Activated CD4-positive, alpha-beta T cell treated with anti-CD3 and anti-CD28 coated beads for 24 hours (primary cell): ENCODE data around the gene CCDC102A.
A peak's percentile ranks its signal among the peaks of the same experiment; 100 is the strongest.

ENCODE experiments used
- DNase-seq, 2 donors: peaks; one replicate each; pipeline ENCODE4 v3.0.0-alpha.2; 2020; ENCODE audit warnings: low read depth in 2 of 2

The CCDC102A gene

GRCh38 chr16:57519796-57520360 is 16.5 kb downstream of the CCDC102A start:
- peak; percentile 71 to 75 for DNase-seq

GRCh38 chr16:57518922-57519321 is 17.4 kb downstream of the CCDC102A start:
- no peak for DNase-seq

GRCh38 chr16:57518520-57518919 is 17.9 kb downstream of the CCDC102A start:
- DNase-seq, result no peak

GRCh38 chr16:57517397-57518367 is 18.7 kb downstream of the CCDC102A start:
- no peak for DNase-seq

GRCh38 chr16:57516773-57517172 is 19.6 kb downstream of the CCDC102A start:
- DNase-seq, result no peak

GRCh38 chr16:57516176-57516725 is 20.1 kb downstream of the CCDC102A start:
- DNase-seq, result no peak

- no peak for DNase-seq
These were observed 21.4 kb downstream of the CCDC102A start for GRCh38 chr16:57514791-57515600.

- DNase-seq, result no peak
These were observed 22.0 kb downstream of the CCDC102A start for GRCh38 chr16:57514371-57514770.

GRCh38 chr16:57513371-57514102 is 22.8 kb downstream of the CCDC102A start:
- no peak for DNase-seq

- no peak for DNase-seq
These were observed 23.9 kb downstream of the CCDC102A start for GRCh38 chr16:57512296-57513001.

GRCh38 chr16:57510016-57510871 is 26.1 kb downstream of the CCDC102A start:
- no peak for DNase-seq

GRCh38 chr16:57509231-57509923 is 27.0 kb downstream of the CCDC102A start:
- no peak for DNase-seq

GRCh38 chr16:57508035-57508425 is 28.3 kb downstream of the CCDC102A start:
- DNase-seq, result no peak

GRCh38 chr16:57507136-57508034 is 29.0 kb downstream of the CCDC102A start:
- DNase-seq, result no peak

- DNase-seq, result no peak
These were observed 31.2 kb downstream of the CCDC102A start for GRCh38 chr16:57505169-57505568.

- DNase-seq, result no peak
These were observed 31.9 kb downstream of the CCDC102A start for GRCh38 chr16:57504491-57504890.

GRCh38 chr16:57504001-57504400 is 32.4 kb downstream of the CCDC102A start:
- no peak for DNase-seq

GRCh38 chr16:57503366-57503765 is 33.0 kb downstream of the CCDC102A start:
- DNase-seq, result no peak
